GOT3 (cell line): ENCODE results near the gene NUP50.

Experiments
- DNase-seq: peaks from one replicate; lab custom pipeline; 2025; ENCODE audit warnings: mixed read lengths; lab: John Stamatoyannopoulos, UW

Gene NUP50

GRCh38 chr22:45208993-45209838 lies 45.5 kb downstream of the NUP50 start:
- no peak for DNase-seq

- no peak for DNase-seq
Measured at GRCh38 chr22:45210174-45210573, 46.4 kb downstream of the NUP50 start.

GRCh38 chr22:45210577-45210976 lies 46.9 kb downstream of the NUP50 start:
- DNase-seq: no peak

GRCh38 chr22:45210991-45211390 lies 47.3 kb downstream of the NUP50 start:
- no peak for DNase-seq

GRCh38 chr22:45211435-45211834 lies 47.7 kb downstream of the NUP50 start:
- DNase-seq: no peak

GRCh38 chr22:45211848-45212247 lies 48.1 kb downstream of the NUP50 start:
- DNase-seq: no peak

- DNase-seq: peak; percentile 39
Measured at GRCh38 chr22:45212306-45212709, 48.6 kb downstream of the NUP50 start.

GRCh38 chr22:45212992-45213751 lies 49.4 kb downstream of the NUP50 start:
- no peak for DNase-seq

- no peak for DNase-seq
Measured at GRCh38 chr22:45216133-45217003, 52.6 kb downstream of the NUP50 start.

- no peak for DNase-seq
Measured at GRCh38 chr22:45217345-45217744, 53.6 kb downstream of the NUP50 start.

GRCh38 chr22:45217806-45218205 lies 54.1 kb downstream of the NUP50 start:
- DNase-seq: no peak

- no peak for DNase-seq
Measured at GRCh38 chr22:45218976-45219375, 55.3 kb downstream of the NUP50 start.

GRCh38 chr22:45221201-45221600 lies 57.5 kb downstream of the NUP50 start:
- DNase-seq: no peak

GRCh38 chr22:45223304-45224117 lies 59.8 kb downstream of the NUP50 start:
- no peak for DNase-seq

- no peak for DNase-seq
Measured at GRCh38 chr22:45224331-45224730, 60.6 kb downstream of the NUP50 start.

- no peak for DNase-seq
Measured at GRCh38 chr22:45224988-45225731, 61.4 kb downstream of the NUP50 start.

- DNase-seq: no peak
Measured at GRCh38 chr22:45225732-45226502, 62.2 kb downstream of the NUP50 start.

GRCh38 chr22:45226503-45227186 lies 62.9 kb downstream of the NUP50 start:
- no peak for DNase-seq
